Skeletal muscle tissue (tissue), 4 donors: Measurements from ENCODE around the gene NLE1. TPM values are rescaled to one million over a fixed set of nuclear protein-coding genes. Genes with fewer than 3 reads are reported as not detected.
"Not testable (repeated sequence)": the region's sequence is repeated elsewhere in the genome, so short reads cannot be mapped to it uniquely, and the experiment has no call there.

Experiments
- H3K27ac ChIP-seq: one replicate; pipeline ENCODE4 v1.7.0; 2013; ENCODE audit warnings: mild to moderate bottlenecking, low read depth, low read length, inconsistent platforms
- H3K27me3 ChIP-seq, 3 donors: one replicate each; pipeline ENCODE4 v1.7.0; 2013; ENCODE audit warnings: low read length in 3 of 3; ENCODE audit not compliant: control insufficient read depth in 3 of 3, insufficient read depth in 3 of 3
- H3K36me3 ChIP-seq, 3 donors: one replicate each; pipeline ENCODE4 v1.7.0; 2013; ENCODE audit warnings: low read length in 3 of 3; ENCODE audit not compliant: control insufficient read depth in 3 of 3, insufficient read depth in 3 of 3
- H3K4me1 ChIP-seq, 3 donors: one replicate each; pipeline ENCODE4 v1.7.0; 2013; ENCODE audit warnings: low read length in 3 of 3, mild to moderate bottlenecking in 3 of 3; ENCODE audit not compliant: control insufficient read depth in 3 of 3, insufficient read depth in 3 of 3
- H3K4me3 ChIP-seq, 3 donors: one replicate each; pipeline ENCODE4 v1.7.0; 2013; ENCODE audit warnings: low read length in 3 of 3
- H3K9ac ChIP-seq, 3 donors: one replicate each; pipeline ENCODE4 v1.7.0; 2013; ENCODE audit warnings: low read length in 3 of 3, mild to moderate bottlenecking in 3 of 3, moderate library complexity in 2 of 3, low read depth in 1 of 3
- H3K9me3 ChIP-seq, 3 donors: one replicate each; pipeline ENCODE4 v1.7.0; 2013; ENCODE audit warnings: low read length in 3 of 3; ENCODE audit not compliant: control insufficient read depth in 3 of 3
- total RNA-seq: library from RNA; depleted of rRNA; stranded (reverse); fragments of >200 nt; gene quantifications from one replicate; pipeline ENCODE4 v1.2.3, GENCODE V29; 2014
- donor health status: Osteomylitis.

The NLE1 gene
- total RNA-seq, 1 donor from 2014 or later, result 13.6 TPM

DNA sequence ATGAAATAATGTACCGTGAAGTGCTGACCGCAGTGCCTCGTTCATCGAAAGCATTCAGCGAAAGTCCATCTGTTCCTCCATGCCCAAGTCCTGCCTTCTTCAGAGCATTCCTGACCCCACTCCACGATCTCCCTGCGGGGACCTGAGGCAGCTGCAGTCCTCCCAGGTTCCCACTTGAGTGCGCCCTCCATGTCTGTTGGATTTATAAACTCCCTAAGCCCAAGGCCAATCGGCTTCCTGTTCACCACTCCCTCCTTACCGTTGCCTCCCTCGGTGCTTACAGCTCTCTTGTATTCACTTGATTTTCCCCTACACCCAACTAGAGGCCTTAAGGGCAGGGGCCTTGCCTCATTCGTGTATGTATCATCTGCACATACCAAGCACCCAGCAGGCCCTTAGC is 25.3 kb downstream of the NLE1 start:
- Histone ChIP-seq H3K27ac (no peak overlapping the region), H3K36me3 (peaks cover 0 to 3% (median 0%) of the 10 kb centered on the region in 3 donors), H3K4me3 (no peak overlapping the region), H3K27me3 (no peaks in the 10 kb centered on the region), H3K9me3 (no peaks in the 10 kb centered on the region), H3K9ac (no peak overlapping the region), H3K4me1 (peaks cover 11 to 14% (median 13%) of the 10 kb centered on the region in 3 donors)

DNA sequence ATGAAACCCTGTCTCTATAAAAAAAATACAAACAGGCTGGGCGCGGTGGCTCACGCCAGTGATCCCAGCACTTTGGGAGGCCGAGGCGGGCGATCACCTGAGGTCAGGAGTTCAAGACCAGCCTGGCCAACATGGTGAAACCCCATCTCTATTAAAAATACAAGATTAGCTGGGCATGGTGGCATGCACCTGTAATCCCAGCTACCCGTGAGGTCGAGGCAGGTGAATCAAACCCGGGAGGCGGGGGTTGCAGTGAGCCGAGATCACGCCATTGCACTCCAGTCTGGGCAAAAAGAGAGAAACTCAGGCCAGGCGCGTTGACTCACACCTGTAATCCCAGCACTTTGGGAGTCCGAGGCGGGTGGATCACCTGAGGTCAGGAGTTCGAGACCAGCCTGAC is 31.3 kb downstream of the NLE1 start:
- H3K4me3 ChIP-seq, H3K27ac ChIP-seq, H3K27me3 ChIP-seq, H3K4me1 ChIP-seq, H3K9me3 ChIP-seq, H3K9ac ChIP-seq: not testable (repeated sequence)
- H3K36me3 ChIP-seq, result peaks cover 8 to 12% (median 10%) of the 10 kb centered on the region in 3 donors

DNA sequence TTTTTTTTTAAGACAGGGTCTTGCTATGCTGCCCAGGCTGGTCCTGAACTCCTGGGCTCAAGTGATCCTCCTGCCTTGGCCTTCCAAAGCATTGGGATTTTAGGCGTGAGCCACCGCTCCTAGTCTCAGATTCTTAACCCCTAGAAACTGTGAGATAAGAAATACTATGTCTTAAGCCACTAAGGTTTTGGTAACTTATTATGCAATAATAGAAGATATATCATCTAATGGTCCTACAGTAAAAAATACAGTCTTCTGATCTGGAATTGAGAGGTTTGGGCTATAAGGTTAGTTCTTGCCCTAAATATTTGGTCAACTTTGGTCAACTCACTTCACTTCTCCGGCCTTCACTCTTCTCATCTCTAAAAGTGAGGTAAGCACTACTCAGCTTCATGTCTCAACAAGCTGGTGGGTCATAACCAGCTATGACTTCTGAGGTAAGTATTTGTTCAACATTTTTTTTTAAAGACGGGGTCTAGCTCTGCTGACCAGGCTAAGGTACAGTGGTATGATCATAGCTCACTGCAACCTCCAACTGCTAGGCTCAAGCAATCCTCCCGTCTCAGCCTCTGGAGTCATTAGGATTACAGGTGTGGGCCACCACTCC is 37.2 kb downstream of the NLE1 start:
- no peak overlapping the region for H3K9ac ChIP-seq
- peaks cover 26 to 28% (median 27%) of the 10 kb centered on the region in 3 donors for H3K36me3 ChIP-seq
- H3K9me3 ChIP-seq, result no peaks in the 10 kb centered on the region
- no peaks in the 10 kb centered on the region for H3K4me1 ChIP-seq
- no peak overlapping the region for H3K27ac ChIP-seq
- no peak overlapping the region for H3K4me3 ChIP-seq
- H3K27me3 ChIP-seq, result no peaks in the 10 kb centered on the region

DNA sequence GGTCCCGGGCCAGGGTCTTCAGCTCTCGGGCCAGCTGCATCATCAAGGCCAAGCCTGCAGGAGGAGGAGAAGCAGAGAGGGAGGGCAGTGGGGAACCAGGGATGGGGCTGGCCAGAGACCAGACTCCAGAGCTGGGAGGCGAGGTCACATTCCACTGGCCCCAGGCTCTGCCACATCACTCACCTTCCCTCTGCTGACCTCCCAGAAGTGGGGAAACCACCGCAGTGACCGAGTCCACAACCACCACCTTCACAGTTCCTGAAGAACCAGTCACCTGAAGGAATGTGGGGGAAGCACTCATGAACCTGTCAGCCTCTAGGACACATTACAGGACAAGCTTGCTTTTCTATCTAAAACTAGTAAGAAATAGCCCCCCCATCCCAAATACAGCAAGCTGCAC is 38.8 kb downstream of the NLE1 start:
- H3K4me3 ChIP-seq, result no peak overlapping the region
- H3K9ac ChIP-seq, result no peak overlapping the region
- H3K4me1 ChIP-seq, result no peaks in the 10 kb centered on the region
- no peak overlapping the region for H3K27ac ChIP-seq
- H3K9me3 ChIP-seq, result no peaks in the 10 kb centered on the region
- no peaks in the 10 kb centered on the region for H3K27me3 ChIP-seq
- peaks cover 30 to 34% (median 31%) of the 10 kb centered on the region in 3 donors for H3K36me3 ChIP-seq

DNA sequence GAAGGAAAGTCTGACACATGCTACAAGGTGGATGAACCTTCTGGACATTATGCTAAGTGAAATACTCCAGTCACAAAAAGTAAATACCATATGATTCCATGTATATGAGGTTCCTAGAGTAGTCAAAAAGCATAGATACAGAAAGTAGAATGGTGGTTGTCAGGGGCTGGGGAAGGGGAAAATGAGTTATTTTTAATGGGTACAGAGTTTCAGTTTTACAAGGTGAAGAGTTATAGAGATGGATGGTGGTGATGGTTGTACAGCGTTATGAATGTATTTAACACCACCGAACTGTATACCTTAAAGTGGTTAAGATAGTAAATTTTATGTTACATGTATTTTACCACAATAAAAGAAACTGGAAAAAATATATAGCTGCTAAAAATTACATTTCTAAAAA is 40.4 kb downstream of the NLE1 start:
- Histone ChIP-seq H3K4me1 (no peaks in the 10 kb centered on the region), H3K9ac (no peak overlapping the region), H3K36me3 (peaks cover 30 to 32% (median 30%) of the 10 kb centered on the region in 3 donors), H3K27me3 (no peaks in the 10 kb centered on the region), H3K4me3 (no peak overlapping the region), H3K9me3 (no peaks in the 10 kb centered on the region), H3K27ac (no peak overlapping the region)

- no peak overlapping the region for H3K4me3 ChIP-seq
- H3K27ac ChIP-seq, result no peak overlapping the region
- no peaks in the 10 kb centered on the region for H3K4me1 ChIP-seq
- H3K27me3 ChIP-seq, result no peaks in the 10 kb centered on the region
- H3K36me3 ChIP-seq, result peaks cover 23 to 25% (median 24%) of the 10 kb centered on the region in 3 donors
- H3K9ac ChIP-seq, result no peak overlapping the region
- no peaks in the 10 kb centered on the region for H3K9me3 ChIP-seq
Observed at GRCh38 chr17:35101036-35101435, 41.1 kb downstream of the NLE1 start.

- Histone ChIP-seq H3K4me1 (no peaks in the 10 kb centered on the region), H3K36me3 (peaks cover 16 to 21% (median 21%) of the 10 kb centered on the region in 3 donors), H3K27me3 (no peaks in the 10 kb centered on the region), H3K27ac (no peak overlapping the region), H3K4me3 (no peak overlapping the region), H3K9me3 (no peaks in the 10 kb centered on the region), H3K9ac (no peak overlapping the region)
Observed at GRCh38 chr17:35099908-35100307, 42.2 kb downstream of the NLE1 start.

- Histone ChIP-seq H3K27ac (no peak overlapping the region), H3K36me3 (peaks cover 15 to 21% (median 16%) of the 10 kb centered on the region in 3 donors), H3K9me3 (no peaks in the 10 kb centered on the region), H3K4me3 (no peak overlapping the region), H3K9ac (no peak overlapping the region), H3K27me3 (no peaks in the 10 kb centered on the region), H3K4me1 (no peaks in the 10 kb centered on the region)
Observed at GRCh38 chr17:35097776-35098175, 44.3 kb downstream of the NLE1 start.

DNA sequence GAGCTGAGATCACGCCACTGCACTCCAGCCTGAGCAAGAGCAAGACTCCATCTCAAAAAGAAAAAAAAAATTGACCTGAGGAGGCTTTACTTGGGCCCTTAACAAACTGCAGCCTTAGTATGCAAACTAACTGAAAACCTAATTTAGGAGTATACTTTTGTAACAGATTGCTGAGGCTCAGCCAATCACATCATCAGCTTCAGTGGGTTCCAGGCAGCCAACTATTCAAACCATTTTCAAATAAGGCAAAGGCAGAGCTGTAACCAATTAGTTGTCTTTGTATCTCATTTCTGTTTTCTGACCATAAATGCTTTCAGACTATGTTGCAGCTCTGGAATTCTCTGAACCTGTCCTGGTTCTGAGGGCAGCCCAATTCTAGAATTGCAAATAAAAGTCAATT is 46.4 kb downstream of the NLE1 start:
- Histone ChIP-seq H3K27ac (no peak overlapping the region), H3K4me3 (no peak overlapping the region), H3K36me3 (peaks cover 8 to 12% (median 10%) of the 10 kb centered on the region in 3 donors), H3K9ac (no peak overlapping the region), H3K9me3 (no peaks in the 10 kb centered on the region), H3K27me3 (no peaks in the 10 kb centered on the region), H3K4me1 (no peaks in the 10 kb centered on the region)

DNA sequence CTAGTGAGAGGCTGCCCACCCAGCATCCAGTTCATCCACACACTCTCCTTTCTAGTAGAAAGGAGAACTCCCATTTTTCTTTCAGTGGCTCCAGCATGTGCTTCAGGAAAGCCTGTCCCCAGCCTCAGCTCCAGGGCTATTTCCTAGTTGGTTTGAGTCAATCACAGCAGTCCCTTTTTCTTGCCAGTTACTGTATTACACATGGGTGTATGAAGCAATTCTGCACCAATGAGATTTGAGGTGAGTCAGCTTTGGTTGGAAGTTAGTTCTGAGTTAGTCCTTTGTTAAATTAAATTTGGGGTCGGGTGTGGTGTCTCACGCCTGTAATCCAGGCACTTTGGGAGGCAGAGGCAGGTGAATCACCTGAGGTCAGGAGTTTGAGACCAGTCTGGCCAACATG is 47.2 kb downstream of the NLE1 start:
- Histone ChIP-seq H3K9me3 (no peaks in the 10 kb centered on the region), H3K27ac (no peak overlapping the region), H3K4me3 (no peak overlapping the region), H3K36me3 (peaks cover 5 to 6% (median 5%) of the 10 kb centered on the region in 3 donors), H3K4me1 (no peaks in the 10 kb centered on the region), H3K27me3 (no peaks in the 10 kb centered on the region), H3K9ac (no peak overlapping the region)
